Fibroblast of peridontal ligament (primary cell): ENCODE data around the gene HUWE1.
A peak's percentile ranks its signal among the peaks of the same experiment; 100 is the strongest.

Source experiments
- DNase-seq: peaks from one replicate; pipeline ENCODE4 v3.0.0-alpha.2; 2010; ENCODE audit errors: extremely low read depth

Gene HUWE1

DNA sequence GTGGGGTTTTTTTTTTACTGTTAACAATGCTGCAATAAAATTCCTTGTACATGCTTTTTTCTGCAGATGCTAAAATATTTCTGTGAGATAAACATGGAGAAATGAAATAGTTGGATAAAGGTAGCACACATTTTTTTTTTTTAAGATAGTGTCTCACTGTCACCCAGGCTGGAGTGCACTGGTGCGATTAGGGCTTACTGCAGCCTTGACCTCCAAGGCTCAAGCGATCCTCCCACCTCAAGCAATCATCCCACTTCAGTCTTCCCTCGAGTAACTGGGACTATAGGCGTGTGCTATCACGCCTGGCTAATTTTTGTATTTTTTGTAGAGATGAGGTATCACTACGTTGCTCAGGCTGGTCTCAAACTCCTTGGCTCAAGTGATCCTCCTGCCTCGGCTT lies 1.8 kb upstream of the HUWE1 start:
- DNase-seq = no peak

DNA sequence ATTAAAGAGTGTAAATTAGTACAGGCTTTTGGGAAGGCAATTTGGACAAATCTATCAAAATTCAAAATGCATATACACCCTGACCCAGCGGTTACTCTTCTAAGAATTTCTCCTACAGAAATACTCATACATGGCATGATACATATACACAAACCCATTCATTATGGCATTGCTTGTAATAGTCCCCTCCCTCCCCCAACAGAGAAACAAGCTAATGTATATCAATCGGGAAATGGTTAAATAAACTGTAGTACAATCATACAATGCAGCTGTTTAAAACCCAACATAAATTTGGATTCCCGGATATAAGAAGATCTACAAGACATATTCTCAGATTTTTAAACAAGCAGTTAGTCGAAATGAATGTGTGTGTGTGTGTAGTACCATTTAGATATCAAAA lies 808 bp downstream of the HUWE1 start:
- DNase-seq = no peak

DNA sequence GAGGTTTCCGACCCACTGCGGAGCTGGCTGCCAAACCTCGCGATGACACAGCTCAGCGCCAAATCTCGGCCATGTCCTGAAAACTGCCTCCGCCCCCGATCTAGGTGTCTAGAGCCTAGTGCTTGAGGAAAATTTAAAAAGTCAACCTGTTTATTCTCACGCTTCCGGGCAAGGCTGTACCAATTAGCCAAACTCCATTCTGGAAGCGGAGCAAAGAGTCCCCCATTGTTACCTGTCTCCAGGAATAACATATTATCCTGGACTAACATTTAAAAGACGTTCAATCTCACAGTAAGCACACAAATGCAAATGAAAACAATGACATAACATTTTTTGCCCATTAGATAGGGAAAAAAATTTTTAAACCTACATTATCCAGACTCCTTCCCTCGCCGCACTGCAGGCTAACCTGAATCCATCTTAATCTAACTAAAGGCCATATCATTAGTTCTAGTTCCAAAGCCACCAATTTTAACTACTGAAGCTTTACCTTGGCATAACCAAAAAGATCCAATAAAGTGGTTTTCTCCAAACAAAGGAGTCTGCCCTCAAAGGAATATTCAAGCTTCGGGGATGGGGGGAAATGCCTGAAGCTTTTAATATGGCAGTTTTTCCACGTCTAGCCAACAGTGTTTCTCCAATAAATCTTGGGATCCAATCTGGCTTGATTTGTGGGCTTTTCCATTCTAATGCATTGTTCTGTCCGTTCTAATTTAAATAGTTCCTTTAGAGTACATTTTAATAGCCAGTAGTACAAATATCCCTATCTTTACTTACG lies 1.9 kb downstream of the HUWE1 start:
- DNase-seq = no peak

DNA sequence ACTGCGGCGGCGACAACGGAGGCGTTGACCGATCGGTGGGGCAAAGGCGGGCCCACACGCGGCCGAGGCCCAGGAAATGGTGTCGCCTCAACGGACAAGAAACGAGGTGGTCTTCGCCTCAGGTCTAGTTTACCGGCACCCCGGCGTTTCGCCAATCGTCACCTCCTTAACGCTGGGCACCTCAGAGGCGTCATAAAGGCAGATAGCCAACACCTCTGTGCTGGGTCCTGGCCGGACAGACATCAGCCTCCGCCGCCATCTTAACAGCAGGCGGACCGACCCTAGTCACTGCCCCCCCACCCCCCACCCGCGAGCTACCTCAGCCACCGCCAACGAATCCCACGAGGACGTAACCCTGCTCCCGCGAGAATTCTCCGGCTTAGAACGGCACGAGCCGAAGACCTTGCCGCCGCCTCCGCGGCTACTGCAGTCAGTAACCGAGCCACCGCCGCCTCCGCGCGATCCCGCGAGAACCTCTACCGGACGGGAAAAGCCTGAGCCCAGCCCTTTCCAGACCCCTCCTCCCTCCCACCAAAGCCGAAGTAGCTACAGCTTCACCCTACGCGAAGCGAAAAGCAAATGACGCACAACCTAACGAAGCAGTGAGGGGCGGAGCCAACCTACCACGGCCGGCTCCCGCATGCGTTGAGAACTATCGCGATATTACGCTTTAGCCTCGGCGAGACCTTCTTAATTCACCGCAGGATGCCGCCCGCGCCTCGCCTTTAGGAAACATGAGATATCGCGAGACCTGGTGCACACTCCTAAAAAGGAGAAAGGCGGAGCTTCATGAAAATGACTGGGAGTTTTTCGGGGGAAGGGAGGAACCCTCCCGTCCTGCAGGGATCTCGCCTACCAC lies 2.7 kb downstream of the HUWE1 start:
- peak; percentile 99 for DNase-seq

DNA sequence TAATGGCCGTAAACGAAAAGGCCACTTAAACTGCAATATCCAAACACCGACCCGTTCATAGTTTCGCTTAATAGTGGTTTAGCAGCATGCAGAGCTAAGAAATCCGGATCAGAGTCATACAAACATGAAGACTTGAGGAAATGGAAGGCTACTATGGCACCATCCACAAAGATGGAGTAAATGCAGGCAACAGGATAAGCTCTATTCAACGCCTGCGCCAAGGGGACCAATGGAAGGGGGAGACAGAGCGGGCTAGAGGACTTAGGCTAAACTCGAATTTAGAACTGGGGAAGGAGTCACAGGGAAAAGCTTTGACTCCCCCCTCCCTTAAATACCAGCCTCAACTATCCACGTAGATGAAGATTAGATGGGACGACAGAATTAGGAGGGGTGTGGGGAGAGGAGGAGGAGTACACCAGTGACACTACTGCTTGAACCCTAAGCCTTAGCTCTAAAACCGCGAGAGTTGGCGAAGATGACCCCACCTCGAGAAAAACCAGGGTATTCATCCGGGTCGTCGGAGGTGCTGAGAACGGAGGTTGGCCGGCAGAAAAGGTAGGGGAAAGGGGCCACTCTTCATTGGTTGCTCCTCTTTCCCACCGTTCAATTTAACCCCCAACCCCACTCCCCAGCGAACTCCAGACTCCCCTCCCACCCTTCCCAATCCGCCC lies 3.5 kb downstream of the HUWE1 start:
- peak; percentile 59 for DNase-seq

DNA sequence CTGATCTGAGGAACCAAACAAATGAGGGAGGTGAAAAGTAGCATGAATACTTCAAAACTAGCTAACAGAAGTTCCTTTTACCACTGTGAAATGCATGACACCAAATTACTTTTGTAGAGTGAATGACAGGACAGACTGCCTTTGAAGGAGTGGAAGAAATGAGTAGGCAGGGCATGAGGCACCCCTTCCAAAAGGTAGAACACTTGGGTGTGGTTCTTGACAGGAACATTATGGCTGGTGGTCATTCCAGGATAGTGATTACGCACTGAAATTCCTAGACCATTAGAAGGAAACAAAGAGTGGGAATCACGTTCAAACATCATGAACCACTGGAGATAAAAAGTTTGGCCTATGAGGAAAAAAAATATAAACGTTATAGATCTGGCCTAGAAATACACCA lies 4.9 kb downstream of the HUWE1 start:
- no peak for DNase-seq

DNA sequence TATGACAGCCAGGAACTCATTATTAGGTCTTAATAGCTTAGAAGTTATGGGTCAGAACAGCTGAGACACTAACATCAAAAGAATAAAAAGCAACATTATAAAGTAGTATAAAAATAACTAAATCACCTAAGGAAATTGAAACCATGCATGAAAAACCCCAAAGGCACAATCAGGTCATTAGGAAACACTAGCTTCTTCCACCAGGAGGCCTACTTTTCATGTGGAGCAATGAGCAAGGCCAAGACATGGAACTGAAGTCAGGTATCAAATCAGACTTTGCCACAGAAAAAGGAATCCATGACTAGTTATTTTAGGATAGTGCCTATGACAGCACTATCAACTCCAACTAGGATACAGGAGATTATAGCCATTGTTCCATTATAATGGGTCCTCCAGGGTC lies 7.9 kb downstream of the HUWE1 start:
- DNase-seq = no peak

DNA sequence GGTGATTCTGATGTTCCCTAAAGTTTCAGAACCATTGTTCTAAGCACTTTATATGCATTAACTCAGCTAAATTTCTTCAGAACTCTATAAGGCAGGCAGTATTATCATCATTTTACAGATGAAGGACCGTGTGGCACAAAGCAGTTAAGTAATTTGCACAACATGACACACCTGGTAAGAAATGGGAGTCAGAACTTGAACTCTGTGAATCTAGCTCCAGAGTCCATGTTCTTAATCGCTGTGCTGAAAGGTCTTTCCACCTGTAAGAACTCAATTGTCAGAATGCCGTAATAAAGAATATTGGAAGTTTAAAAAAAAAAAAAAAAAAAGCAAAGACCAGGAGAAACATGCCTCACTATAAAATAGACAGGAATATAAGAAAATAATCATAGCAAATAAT lies 9.2 kb downstream of the HUWE1 start:
- no peak for DNase-seq

DNA sequence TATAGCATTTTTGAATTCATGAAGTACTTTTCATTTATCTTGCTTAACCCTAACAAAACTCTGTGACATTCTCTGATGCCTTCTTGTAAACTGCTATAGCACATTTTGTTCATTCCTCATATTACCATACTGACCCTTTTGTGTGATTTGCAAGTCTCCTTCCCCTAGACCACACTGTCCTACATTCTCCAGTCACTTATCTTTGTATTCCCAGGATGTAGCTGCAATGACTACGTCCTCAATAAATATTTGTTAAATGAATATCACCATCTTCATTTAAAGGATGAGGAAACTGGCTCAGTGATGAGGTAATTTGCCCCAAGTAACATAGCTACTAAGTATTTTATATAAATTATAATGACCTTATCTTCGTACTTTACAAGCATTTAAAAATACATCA lies 11.9 kb downstream of the HUWE1 start:
- no peak for DNase-seq

DNA sequence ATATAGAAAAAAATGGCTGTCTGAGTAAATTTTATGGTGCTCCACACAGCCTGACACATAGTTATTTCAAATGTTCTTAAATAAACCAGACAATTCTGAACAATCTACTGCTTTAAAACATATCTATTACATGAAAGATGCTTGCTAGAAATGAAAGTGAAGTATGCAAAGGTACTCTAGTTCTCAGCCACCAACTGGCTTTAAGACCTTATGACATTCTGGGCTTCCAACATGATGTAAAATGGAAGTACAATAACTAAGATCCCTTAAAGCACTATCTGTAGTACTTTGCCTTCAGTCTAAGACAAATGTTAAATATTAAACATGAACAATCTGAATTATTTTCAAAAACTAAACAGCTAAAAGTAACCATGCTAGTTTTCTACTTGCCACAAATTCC lies 17.3 kb downstream of the HUWE1 start:
- no peak for DNase-seq

DNA sequence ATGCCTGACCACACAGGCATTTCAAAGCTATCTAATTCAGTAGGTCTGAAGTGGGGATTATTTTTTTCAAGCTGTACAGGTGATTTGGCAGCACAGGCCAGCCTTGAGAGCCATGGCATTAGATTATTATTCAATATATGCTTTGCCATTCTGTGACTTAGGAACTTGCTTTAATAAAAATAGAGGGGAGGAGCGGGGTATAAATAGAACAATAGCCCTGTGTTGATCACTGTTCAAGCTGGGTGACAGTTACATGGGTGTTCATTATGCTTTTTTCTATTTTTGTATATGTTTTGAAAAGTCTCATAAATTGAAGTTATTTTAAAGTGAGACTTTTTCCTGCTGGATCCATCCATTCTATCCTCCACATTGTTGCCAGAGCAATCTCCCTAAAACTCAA lies 20.3 kb downstream of the HUWE1 start:
- no peak for DNase-seq

DNA sequence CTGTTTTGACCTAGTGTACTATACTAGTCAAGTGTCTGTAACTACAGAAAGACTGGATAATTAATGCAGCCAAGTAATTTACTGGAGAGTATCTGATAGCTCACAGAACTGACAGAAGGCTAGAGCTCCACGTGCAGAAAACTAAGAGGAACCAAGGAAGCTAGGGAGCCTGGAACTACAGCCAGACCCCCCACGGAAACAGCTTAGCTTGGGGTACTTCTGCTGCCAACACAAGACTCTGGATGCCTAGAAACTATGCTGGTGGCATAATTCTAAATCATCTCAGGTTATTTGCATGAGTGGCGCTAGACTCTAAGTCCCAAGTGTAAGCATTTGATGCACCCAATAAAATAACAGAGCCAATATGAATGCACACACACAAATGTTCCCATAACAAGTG lies 26.5 kb downstream of the HUWE1 start:
- DNase-seq = no peak

DNA sequence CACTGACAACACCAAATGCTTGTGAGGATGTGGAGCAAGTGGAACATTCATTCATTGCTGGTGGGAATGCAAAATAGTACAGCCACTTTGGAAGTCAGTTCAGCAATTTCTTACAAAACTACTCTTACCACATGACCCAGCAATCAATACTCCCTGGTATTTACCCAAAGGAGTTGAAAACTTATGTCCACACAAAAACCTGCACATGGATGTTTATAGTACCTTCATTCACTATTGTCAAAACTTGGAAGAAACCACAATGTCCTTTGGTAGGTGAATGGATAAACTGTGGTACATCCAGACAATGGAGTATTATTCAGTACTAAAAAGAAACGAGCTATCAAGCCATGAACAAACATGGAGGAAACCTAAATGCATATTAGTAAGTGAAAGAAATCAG lies 27.5 kb downstream of the HUWE1 start:
- DNase-seq = no peak

DNA sequence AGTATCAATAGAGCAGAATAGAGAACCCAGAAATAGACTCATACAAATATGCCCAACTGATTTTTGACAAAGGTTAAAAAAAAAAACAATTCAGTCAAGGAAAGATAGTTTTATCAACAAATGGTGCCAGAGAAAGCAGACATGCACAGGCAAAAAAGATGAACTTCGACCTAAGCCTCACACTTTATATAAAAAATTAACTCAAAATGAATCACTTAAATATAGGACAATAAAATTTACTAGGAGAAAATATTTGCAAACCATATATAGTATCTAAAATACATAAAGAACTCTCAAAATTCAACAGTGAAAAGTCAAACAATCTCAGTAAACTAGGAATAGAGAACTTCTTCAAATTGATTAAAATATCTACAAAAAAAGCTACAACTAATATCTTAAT lies 29.7 kb downstream of the HUWE1 start:
- no peak for DNase-seq

DNA sequence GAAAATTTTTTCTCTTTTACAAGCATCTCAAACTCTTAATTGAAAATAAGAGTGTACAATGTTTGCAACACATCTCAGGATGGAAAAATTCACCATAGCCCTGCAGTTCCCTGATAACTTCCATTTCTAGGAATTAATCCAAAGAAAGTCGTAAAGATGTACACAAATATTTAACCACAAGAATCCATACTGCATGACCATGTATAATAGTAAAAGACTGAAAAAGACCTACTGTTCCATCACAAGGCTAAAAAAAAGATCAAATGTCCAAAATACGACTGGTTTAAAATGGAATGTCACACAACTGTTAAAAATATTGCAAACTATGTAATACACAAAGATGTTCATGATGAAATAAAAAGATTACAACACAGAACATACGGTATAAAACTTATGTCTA lies 32.1 kb downstream of the HUWE1 start:
- DNase-seq = no peak

DNA sequence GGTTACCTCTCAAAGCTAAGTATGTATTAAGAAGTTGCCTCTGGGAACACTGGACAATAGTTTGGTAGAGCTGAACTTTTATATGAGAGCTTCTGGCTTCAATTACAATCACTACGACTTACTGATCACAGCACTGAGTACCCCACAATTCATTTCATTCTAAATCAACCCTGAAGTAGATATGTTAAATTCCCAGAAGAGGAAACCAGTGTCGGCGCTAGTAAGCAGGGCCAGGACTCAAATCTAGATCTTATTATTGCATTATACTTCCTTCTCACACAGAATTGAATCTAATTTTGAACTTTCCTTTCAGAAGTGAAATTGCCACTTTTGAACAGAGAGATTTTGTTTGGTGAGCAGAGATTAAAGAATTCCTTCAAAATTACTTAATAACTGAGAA lies 41.8 kb downstream of the HUWE1 start:
- DNase-seq = no peak

DNA sequence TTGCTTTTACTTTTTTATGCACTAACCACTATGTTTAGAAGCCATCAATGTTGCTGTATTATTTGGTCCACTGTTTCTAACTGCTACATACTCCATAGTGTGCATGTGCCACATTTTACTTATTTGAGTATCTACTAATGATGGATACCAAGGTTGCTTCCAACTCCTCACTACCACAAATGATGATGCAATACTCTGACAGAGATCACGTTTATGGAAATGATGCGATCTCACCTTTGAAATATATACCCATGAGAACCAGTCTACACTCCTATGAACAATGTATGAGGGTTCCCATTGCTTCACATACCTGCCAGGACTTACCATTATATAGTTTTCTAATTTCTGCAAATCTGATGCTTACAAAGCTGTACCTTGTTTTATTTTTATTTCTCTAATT lies 44.2 kb downstream of the HUWE1 start:
- no peak for DNase-seq

DNA sequence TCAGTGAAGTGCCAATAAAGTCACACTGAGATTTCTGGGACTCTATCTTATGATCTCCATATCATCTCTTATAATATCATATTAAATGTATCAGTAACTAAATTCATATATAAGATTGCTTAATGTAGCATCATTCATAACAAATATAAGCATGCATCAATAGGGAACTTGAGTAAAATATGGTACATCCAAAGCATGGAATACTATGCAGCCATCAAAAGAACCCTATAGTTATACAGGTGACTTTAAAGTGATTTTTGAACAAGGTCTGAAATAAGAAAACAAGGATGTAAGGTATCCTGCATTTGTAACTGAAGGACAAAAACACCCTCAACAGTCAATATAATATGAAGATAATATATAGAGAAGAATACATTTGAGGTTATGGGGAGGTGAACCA lies 47.3 kb downstream of the HUWE1 start:
- no peak for DNase-seq

DNA sequence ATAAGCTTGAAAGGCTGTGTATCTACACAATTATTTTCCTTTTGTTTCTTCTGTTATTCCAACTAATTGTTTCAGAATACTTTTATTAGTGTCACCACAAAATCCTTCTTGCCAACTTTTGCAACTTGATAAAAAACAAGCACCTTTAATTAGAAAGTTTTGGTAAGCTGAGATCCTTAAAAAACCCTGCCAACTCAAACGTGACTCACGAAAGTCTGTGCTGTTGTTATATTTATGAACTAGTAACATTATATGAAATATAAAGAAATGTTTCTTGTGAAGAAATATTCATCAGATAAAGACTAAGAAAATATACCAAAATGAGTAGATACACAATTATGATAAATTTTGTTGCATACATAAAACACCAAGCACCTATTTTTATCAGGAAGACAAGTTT lies 49.0 kb downstream of the HUWE1 start:
- DNase-seq = no peak

DNA sequence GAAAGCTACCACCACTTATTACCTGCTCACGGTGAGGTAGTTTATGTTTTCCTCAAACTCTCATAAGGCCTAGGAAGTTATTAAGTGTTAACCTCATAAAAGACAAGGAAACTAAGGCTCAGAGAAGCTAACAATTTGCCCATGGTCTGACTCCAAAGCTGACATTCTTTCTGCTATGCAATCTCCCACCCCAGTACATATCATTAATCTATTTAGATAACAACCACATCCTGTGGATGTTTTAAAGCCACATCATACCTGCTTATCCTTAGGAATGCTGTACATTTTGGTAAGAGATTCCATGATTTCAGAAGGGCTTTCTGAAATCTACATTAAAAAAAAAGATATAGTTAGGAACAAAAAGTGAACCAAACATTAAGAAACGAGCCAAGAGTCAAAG lies 55.4 kb downstream of the HUWE1 start:
- DNase-seq = no peak

DNA sequence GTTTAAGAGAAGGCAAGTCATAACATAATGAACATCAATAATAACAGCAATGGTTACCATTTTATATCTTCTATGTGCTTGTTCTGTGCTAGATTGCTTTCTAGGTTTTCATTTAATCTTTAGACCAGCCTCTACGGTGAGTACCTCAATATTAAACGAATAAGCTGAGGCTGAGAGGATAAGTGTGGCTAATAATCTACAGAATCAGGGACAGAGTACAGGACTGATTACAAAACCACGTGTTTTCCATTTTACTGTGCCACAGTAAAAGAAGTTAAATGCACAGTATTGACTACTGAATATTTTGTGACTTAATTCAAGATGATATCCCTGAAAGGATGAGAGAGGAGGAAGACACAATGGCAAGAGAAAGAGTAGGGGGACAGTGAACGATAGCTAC lies 56.3 kb downstream of the HUWE1 start:
- DNase-seq = no peak

DNA sequence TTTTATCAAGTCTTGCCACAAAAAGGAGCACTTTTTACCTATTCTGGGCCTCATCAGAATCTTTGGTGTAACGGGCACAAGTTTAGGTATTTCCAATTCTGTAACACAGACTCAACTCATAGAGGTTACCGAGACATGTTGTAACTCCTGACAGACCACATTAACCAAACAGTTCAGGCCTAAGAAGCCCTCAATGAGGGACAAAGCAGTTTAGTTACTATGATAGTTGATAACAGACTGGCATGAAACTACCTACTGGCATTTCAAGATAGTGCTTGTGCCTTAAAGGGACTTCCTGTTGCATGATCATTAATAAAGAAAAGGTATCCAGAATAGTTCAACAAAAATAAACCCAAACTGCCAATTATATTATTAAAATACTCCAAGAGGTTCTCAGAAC lies 64.1 kb downstream of the HUWE1 start:
- no peak for DNase-seq
